ENCODE results near the gene MYOCD. TPM values are rescaled to one million over a fixed set of nuclear protein-coding genes. Genes with fewer than 3 reads are reported as not detected.

The MYOCD gene
- total RNA-seq, 3 donors from 2014 or later = 0.64 to 2.6 (median 1.5) TPM

- no peak for DNase-seq (ENCODE audit: low spot score in 2 of 2)
- H3K4me1 ChIP-seq = no peaks in the 10 kb centered on the region
- intact Hi-C loops (cut with DNase I; ENCODE audit: low total_unique reads) = no loop called here
Observed at GRCh38 chr17:12812877-12813276, 147.2 kb downstream of the MYOCD start.

DNA sequence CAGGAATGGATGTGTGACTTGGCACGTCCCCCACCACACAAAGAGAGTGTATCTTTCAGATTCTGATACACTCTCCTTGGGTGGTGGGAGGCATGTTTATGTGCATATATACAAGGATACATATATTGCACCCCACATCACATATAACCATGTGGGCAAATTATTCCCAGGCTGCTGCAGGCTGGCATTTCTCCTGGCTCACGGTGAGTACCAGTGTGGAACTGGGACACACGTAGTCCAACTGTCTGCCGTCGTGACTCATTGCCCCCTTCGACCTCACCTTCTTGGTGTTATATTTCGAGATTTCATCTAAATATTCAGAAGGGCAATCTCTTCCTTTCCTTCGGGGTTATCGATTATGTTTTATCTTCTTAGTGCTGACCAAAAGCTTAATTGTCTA, 148.0 kb downstream of the MYOCD start:
- Histone ChIP-seq H3K4me3 (no peak overlapping the region), H3K9me3 (peaks cover 2 to 4% of the 10 kb centered on the region in 2 donors), H3K27me3 (no peaks in the 10 kb centered on the region), H3K27ac (no peak overlapping the region), H3K4me1 (no peaks in the 10 kb centered on the region), H3K36me3 (no peaks in the 10 kb centered on the region)
- no peak for DNase-seq (ENCODE audit: low spot score in 2 of 2)
- TF ChIP-seq POLR2A (IDR thresholded peaks at IDR 0.05) (no peak), POLR2AphosphoS5 (IDR thresholded peaks at IDR 0.05) (no peak)
- TF ChIP-seq, protein P1, sequence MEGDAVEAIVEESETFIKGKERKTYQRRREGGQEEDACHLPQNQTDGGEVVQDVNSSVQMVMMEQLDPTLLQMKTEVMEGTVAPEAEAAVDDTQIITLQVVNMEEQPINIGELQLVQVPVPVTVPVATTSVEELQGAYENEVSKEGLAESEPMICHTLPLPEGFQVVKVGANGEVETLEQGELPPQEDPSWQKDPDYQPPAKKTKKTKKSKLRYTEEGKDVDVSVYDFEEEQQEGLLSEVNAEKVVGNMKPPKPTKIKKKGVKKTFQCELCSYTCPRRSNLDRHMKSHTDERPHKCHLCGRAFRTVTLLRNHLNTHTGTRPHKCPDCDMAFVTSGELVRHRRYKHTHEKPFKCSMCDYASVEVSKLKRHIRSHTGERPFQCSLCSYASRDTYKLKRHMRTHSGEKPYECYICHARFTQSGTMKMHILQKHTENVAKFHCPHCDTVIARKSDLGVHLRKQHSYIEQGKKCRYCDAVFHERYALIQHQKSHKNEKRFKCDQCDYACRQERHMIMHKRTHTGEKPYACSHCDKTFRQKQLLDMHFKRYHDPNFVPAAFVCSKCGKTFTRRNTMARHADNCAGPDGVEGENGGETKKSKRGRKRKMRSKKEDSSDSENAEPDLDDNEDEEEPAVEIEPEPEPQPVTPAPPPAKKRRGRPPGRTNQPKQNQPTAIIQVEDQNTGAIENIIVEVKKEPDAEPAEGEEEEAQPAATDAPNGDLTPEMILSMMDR (IDR thresholded peaks at IDR 0.05) = no peak
- intact Hi-C loops (cut with DNase I; ENCODE audit: low total_unique reads) = no loop called here

More at GRCh38 chr17:12812877-12813276, 147.2 kb downstream of the MYOCD start:
- Histone ChIP-seq H3K4me3 (no peak overlapping the region), H3K27ac (no peak overlapping the region), H3K36me3 (no peaks in the 10 kb centered on the region), H3K9me3 (peaks cover 2 to 12% of the 10 kb centered on the region in 2 donors), H3K27me3 (no peaks in the 10 kb centered on the region)
- TF ChIP-seq, protein P1 (IDR thresholded peaks at IDR 0.05) = no peak
- no peak for TF ChIP-seq POLR2AphosphoS5 (IDR thresholded peaks at IDR 0.05)
- no peak for TF ChIP-seq POLR2A (IDR thresholded peaks at IDR 0.05)

GRCh38 chr17:12814718-12815117, 149.0 kb downstream of the MYOCD start:
- DNase-seq (ENCODE audit: low spot score in 2 of 2) = no peak
- H3K36me3 ChIP-seq = no peaks in the 10 kb centered on the region
- intact Hi-C loops (cut with DNase I; ENCODE audit: low total_unique reads) = no loop called here
- TF ChIP-seq, protein P1 (IDR thresholded peaks at IDR 0.05) = no peak
- TF ChIP-seq POLR2AphosphoS5 (IDR thresholded peaks at IDR 0.05) = no peak
- TF ChIP-seq POLR2A (IDR thresholded peaks at IDR 0.05) = no peak
- no peak overlapping the region for H3K4me3 ChIP-seq
- H3K27ac ChIP-seq = no peak overlapping the region
- H3K9me3 ChIP-seq = no peaks in the 10 kb centered on the region
- no peaks in the 10 kb centered on the region for H3K27me3 ChIP-seq
- H3K4me1 ChIP-seq = no peaks in the 10 kb centered on the region

DNA sequence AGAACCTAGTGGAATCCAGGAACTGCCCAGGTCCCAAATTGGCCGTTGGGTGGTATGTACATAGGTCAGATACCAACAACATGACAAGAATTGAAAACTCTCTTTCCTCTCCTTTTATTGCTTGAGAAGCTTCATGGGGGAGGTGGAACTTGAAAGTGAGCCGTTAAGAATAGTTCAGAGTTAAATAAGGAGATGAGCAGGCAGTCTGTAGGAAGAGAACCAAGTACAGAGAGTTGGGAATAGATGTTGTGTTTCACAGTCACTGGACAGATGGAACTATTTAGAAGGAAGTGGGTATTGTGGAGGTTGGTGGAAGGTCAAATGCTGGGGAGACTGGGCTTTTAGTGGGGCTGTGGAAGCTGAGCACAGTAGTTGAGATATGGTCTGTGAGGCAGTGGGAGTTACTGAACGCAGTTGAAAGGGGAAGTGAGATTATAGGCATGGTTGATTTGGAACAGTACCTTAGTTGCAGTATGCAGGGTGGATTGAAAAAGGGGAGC, 150.0 kb downstream of the MYOCD start:
- intact Hi-C loops (cut with DNase I; ENCODE audit: low total_unique reads) = no loop called here
- Histone ChIP-seq H3K27ac (no peak overlapping the region), H3K27me3 (no peaks in the 10 kb centered on the region), H3K36me3 (no peaks in the 10 kb centered on the region), H3K4me1 (no peaks in the 10 kb centered on the region), H3K4me3 (no peak overlapping the region), H3K9me3 (no peaks in the 10 kb centered on the region)
- DNase-seq (ENCODE audit: low spot score in 2 of 2) = no peak
- TF ChIP-seq POLR2A (IDR thresholded peaks at IDR 0.05) (no peak), POLR2AphosphoS5 (IDR thresholded peaks at IDR 0.05) (no peak)
- TF ChIP-seq, protein P1 (IDR thresholded peaks at IDR 0.05) = no peak

Other genes starting within 250 kb of the MYOCD start
- 10 to 100 TPM in 1 of 3 donors, 1 to 10 TPM in 2; 2.4 to 13.0 (median 4.9) TPM for gene ARHGAP44, start 123.6 kb downstream of the MYOCD start, total RNA-seq